ENCODE measurements around the gene CLEC3A.

CLEC3A gene

DNA sequence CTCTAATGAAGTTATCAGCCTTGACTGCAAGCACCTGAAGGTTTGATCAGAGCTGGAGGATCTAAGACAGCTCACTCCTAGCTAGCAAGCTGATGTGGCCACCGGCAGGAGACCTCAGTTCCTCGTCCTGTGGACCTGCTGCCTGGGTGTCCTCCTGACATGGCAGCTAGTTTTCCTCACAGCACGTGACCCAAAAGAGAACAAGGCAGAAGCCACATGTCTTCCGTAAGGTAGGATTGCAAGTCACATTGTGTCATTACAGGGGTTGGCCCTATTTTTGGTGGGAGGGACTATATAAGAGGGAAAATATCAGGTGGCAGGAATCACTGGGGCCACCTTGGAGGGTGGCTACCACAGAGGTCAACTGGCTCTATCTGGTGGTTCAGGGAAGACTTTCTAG is 59.0 kb downstream of the CLEC3A start:
- Histone ChIP-seq H3K36me3 (ENCODE audit: control insufficient read depth, low read length) (no peaks in the 10 kb centered on the region), H3K27me3 (ENCODE audit: control insufficient read depth, low read length) (peaks cover 8% of the 10 kb centered on the region; the same call in 1 of the 2 replicates), H3K27ac (ENCODE audit: low read depth, low read length) (no peak overlapping the region)

More for the DNA sequence above, 59.0 kb downstream of the CLEC3A start:
- no peak overlapping the region for H3K4me2 ChIP-seq (ENCODE audit: low read length)
- H3K9me2 ChIP-seq (replicated peaks; ENCODE audit: control insufficient read depth, low read length) = no peaks in the 10 kb centered on the region
- H4K20me1 ChIP-seq (ENCODE audit: control insufficient read depth, insufficient read depth, low read depth, low read length) = no peaks in the 10 kb centered on the region
- no peaks in the 10 kb centered on the region for H3K79me2 ChIP-seq (ENCODE audit: control insufficient read depth, low read length)
- H3F3A ChIP-seq (ENCODE audit: control insufficient read depth, insufficient read depth) = no peaks in the 10 kb centered on the region
- H3K9me3 ChIP-seq (ENCODE audit: control insufficient read depth, insufficient read depth, low read length) = no peaks in the 10 kb centered on the region
- H3K4me1 ChIP-seq (ENCODE audit: control insufficient read depth, low read length) = no peaks in the 10 kb centered on the region
- TF ChIP-seq EZH2phosphoT487 (IDR thresholded peaks at IDR 0.05; ENCODE audit: borderline replicate concordance, low read length) = no peak
- no peak for TF ChIP-seq CTCF (IDR thresholded peaks at IDR 0.05; ENCODE audit: low read depth, low read length, poor library complexity, severe bottlenecking)
- no peak overlapping the region for H3K4me3 ChIP-seq (ENCODE audit: low read length)
